GM23248 (cell line): ENCODE results near the gene BRD1. TPM values are rescaled to one million over a fixed set of nuclear protein-coding genes. Genes with fewer than 3 reads are reported as not detected.

ENCODE experiments used
- DNase-seq: peaks from one replicate; pipeline ENCODE4 v3.0.0-alpha.2; 2015
- H2AFZ ChIP-seq: fragments of 200-600 bp; sonication (generic); 2 replicates; pipeline ENCODE4 v1.6.1; 2016; ENCODE audit warnings: antibody characterized with exemption
- H3F3A ChIP-seq: fragments of 200-600 bp; sonication (generic); 2 replicates; pipeline ENCODE4 v1.6.1; 2016; ENCODE audit warnings: mild to moderate bottlenecking, antibody characterized with exemption, mixed run types; ENCODE audit not compliant: insufficient read depth
- H3K27ac ChIP-seq: fragments of 200-600 bp; sonication (generic); 2 replicates; pipeline ENCODE4 v1.5.1; 2016; ENCODE audit warnings: mild to moderate bottlenecking
- H3K27me3 ChIP-seq: fragments of 200-600 bp; sonication (generic); replicated peaks from 2 replicates; pipeline ENCODE4 v1.6.1; 2016; ENCODE audit warnings: mild to moderate bottlenecking; ENCODE audit not compliant: insufficient read depth
- H3K36me3 ChIP-seq: fragments of 200-600 bp; sonication (generic); 2 replicates; pipeline ENCODE4 v1.6.1; 2016; ENCODE audit warnings: low read depth, mild to moderate bottlenecking
- H3K4me1 ChIP-seq: fragments of 200-600 bp; sonication (generic); 2 replicates; pipeline ENCODE4 v1.6.1; 2016; ENCODE audit warnings: mild to moderate bottlenecking; ENCODE audit not compliant: insufficient read depth
- H3K4me2 ChIP-seq: fragments of 200-600 bp; sonication (generic); one replicate; pipeline ENCODE4 v1.6.1; 2016; ENCODE audit warnings: mild to moderate bottlenecking; ENCODE audit not compliant: unreplicated experiment
- H3K4me3 ChIP-seq: fragments of 200-600 bp; sonication (generic); 2 replicates; pipeline ENCODE4 v1.5.1; 2016; ENCODE audit warnings: mild to moderate bottlenecking
- H3K79me2 ChIP-seq: fragments of 200-600 bp; sonication (generic); 2 replicates; pipeline ENCODE4 v1.6.1; 2016; ENCODE audit warnings: mild to moderate bottlenecking; ENCODE audit not compliant: insufficient read depth
- H3K9ac ChIP-seq: fragments of 200-600 bp; sonication (generic); 2 replicates; pipeline ENCODE4 v1.6.1; 2016; ENCODE audit warnings: mild to moderate bottlenecking
- H3K9me2 ChIP-seq: fragments of 200-600 bp; sonication (generic); 2 replicates; pipeline ENCODE4 v1.6.1; 2016; ENCODE audit warnings: mixed run types, mild to moderate bottlenecking, moderate library complexity; ENCODE audit not compliant: insufficient read depth
- H3K9me3 ChIP-seq: fragments of 200-600 bp; sonication (generic); one replicate; pipeline ENCODE4 v1.6.1; 2017; ENCODE audit warnings: low read depth
- H4K20me1 ChIP-seq: fragments of 200-600 bp; sonication (generic); 2 replicates; pipeline ENCODE4 v1.6.0; 2016; ENCODE audit not compliant: insufficient read depth
- EZH2 ChIP-seq: fragments of 200-600 bp; sonication (generic); IDR thresholded peaks from 2 replicates; pipeline ENCODE4 v1.6.1; 2018; ENCODE audit warnings: antibody characterized with exemption, mild to moderate bottlenecking; ENCODE audit not compliant: insufficient read depth, poor library complexity, severe bottlenecking
- EZH2phosphoT487 ChIP-seq: fragments of 200-600 bp; sonication (generic); IDR thresholded peaks from 2 replicates; pipeline ENCODE4 v1.6.1; 2018; ENCODE audit warnings: antibody characterized with exemption, moderate library complexity, mild to moderate bottlenecking, low read depth; ENCODE audit not compliant: insufficient read depth
- WGBS, 2 experiments: methylation state at CpG; one replicate each; pipeline ENCODE4 v1.1.6; 2015 to 2017; ENCODE audit warnings: low lambda C conversion rate in 2 of 2, low coverage in 1 of 2; ENCODE audit errors: missing lambda C conversion rate in 2 of 2; 5-methylcytosine and 5-hydroxymethylcytosine counted together
- in situ Hi-C: fragments of 300-500 bp; cut with MboI; formaldehyde crosslinking; loops from 2 replicates; pipeline ENCODE4 v1.15.0; 2020
- polyA plus RNA-seq: library from polyadenylated mRNA; unstranded; fragments of >200 nt; fragmentation: Nextera tagmentation; extraction: Ambion mirVana; gene quantifications from 2 replicates; pipeline ENCODE4 v1.2.1, GENCODE V29; 2016
- total RNA-seq: library from RNA; depleted of rRNA; stranded (reverse); fragments of >200 nt; shearing (Covaris generic); gene quantifications from 2 replicates; pipeline ENCODE4 v1.2.3, GENCODE V29; 2014

Gene BRD1
- total and polyA plus RNA-seq, 2 experiments from 2014 or later: 4.5 to 23.1 TPM

DNA sequence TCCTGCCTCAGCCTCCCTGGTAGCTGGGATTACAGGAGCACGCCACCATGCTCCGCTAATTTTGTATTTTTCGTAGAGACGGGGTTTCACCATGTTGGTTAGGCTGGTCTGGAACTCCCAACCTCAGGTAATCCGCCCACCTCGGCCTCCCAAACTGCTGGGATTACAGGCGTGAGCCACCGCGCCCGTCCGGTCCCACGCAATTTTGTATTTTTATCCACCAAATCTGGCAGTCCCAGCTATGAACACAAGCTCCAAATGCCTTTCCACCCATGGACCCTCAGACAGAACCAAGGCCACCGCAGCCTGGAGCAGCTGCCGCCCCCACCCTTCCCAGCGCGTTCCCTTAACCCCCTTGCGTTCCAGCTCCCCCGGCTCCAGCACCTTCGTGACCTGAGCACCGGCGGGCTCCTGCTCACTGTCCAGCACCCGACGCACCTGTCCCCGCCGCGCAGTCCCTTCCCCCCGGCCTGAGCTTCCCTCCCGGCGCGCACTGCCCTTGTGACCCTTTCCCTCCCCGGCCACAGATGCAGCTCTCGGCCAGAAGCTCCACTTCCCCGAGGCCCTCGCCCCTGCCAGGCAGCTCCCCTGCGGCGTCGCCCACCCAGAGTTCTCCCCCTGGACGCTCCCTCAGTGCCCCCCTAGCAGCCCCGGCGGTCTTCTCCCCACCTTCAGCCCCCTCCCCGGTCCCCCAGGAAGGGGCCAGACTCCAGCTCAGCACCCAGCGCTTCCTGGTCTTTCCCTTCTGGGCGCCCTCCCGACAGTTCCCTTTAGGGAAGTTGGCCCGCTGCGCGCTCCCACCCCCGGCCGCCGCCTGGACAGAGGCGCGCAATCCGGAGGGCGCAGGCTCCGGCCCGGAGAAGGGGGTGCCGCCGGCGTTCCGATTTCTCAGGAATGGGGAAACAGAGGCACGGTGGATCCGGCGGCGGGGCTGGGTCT is 20.3 kb upstream of the BRD1 start:
- TF ChIP-seq EZH2 (peak; percentile 67), EZH2phosphoT487 (no peak)
- H3K27ac ChIP-seq: no peak overlapping the region
- no peaks in the 10 kb centered on the region for H3K79me2 ChIP-seq
- H3K4me3 ChIP-seq: peak overlapping the region; percentile 51
- in situ Hi-C loops: no loop called here
- no peak overlapping the region for H3K4me2 ChIP-seq
- no peak overlapping the region for H3K9ac ChIP-seq
- H4K20me1 ChIP-seq: no peaks in the 10 kb centered on the region
- no peaks in the 10 kb centered on the region for H3K9me3 ChIP-seq
- H3K27me3 ChIP-seq: peaks cover 31% of the 10 kb centered on the region
- H2AFZ ChIP-seq: 0 out of 2 replicates have a peak overlapping the region, but pooled peaks have one; percentile 5
- H3K36me3 ChIP-seq: no peaks in the 10 kb centered on the region
- no peaks in the 10 kb centered on the region for H3K4me1 ChIP-seq
- DNase-seq: peak; percentile 36
- H3K9me2 ChIP-seq: no peaks in the 10 kb centered on the region
- H3F3A ChIP-seq: no peaks in the 10 kb centered on the region
- WGBS, 2 experiments: 17 to 30% methylated on average over 29 to 63 of the region's 64 CpGs

DNA sequence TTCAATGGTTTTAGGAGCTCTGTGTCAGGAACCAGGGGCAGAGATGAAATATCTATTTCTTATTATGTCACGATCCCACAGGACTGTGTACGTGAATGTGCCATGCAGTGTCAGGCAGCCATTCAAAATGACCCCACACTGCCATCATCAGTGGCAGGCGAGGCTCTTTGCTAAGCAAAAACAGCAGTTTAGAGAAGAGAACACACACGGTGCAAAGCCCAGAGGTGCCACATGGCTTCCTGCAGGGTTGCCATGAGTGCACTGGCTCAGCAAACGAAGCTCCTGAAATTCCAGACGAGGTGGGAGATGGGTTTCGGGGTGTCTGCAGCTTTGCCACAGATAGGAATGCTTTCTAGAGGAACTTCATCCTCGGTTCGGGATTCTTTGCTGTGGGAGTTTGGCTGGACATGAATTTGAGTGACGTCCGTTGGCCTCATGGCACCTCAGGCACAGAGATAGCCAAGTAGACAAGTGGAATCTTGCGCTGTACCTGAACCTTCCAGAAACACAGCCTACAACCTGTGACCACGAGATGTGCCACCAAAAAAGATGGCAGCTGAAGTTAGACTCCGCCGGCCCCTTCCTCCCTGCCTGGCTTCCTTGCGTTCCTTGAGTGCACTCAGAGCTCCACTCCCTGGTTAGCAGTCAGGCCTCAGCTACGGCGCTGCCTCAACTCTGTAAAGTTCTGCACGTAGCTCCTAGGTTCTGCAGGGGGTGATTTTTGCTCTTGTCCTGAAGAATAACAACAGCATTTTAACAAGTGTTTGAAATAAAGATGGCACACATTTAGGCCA is 18.2 kb upstream of the BRD1 start:
- TF ChIP-seq EZH2phosphoT487 (no peak), EZH2 (no peak)
- no peaks in the 10 kb centered on the region for H3F3A ChIP-seq
- H3K9me3 ChIP-seq: no peaks in the 10 kb centered on the region
- no peaks in the 10 kb centered on the region for H3K4me1 ChIP-seq
- H2AFZ ChIP-seq: no peak overlapping the region
- H4K20me1 ChIP-seq: no peaks in the 10 kb centered on the region
- peaks cover 31% of the 10 kb centered on the region for H3K27me3 ChIP-seq
- H3K4me2 ChIP-seq: no peak overlapping the region
- no peak overlapping the region for H3K27ac ChIP-seq
- H3K9ac ChIP-seq: no peak overlapping the region
- H3K79me2 ChIP-seq: no peaks in the 10 kb centered on the region
- no peaks in the 10 kb centered on the region for H3K36me3 ChIP-seq
- H3K4me3 ChIP-seq: no peak overlapping the region
- in situ Hi-C loops: no loop called here
- 79% methylated on average over 18 to 19 of the region's 19 CpGs for WGBS, 2 experiments
- H3K9me2 ChIP-seq: no peaks in the 10 kb centered on the region
- DNase-seq: no peak

DNA sequence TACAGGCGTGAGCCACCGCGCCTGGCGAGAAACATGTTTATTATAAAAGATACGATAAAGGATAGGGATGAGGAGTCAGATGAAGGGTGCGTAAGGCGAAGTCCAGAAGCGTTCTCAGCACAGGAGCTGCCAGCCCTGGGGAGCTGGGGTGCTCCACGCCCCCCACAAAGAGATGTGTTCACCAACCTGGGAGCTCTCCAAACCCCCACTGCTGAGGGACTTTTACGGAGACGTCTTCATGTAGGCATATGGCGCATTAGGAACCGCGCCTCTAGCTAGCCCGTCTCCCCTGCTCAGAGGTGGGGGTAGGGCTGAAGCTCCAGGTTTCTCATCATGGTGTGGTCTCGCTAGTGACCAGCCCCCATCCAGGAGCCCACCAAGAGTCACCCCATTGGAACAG is 17.6 kb upstream of the BRD1 start:
- Histone ChIP-seq H3K27ac (no peak overlapping the region), H3K27me3 (peaks cover 31% of the 10 kb centered on the region), H2AFZ (no peak overlapping the region), H3K36me3 (no peaks in the 10 kb centered on the region), H3K4me3 (no peak overlapping the region), H3K4me1 (no peaks in the 10 kb centered on the region), H4K20me1 (no peaks in the 10 kb centered on the region), H3K9me2 (no peaks in the 10 kb centered on the region), H3K9ac (no peak overlapping the region), H3K79me2 (no peaks in the 10 kb centered on the region), H3K4me2 (no peak overlapping the region), H3F3A (no peaks in the 10 kb centered on the region), H3K9me3 (no peaks in the 10 kb centered on the region)
- in situ Hi-C loops: no loop called here
- WGBS, 2 experiments: 80 to 84% methylated on average over 16 of the region's 16 CpGs
- no peak for DNase-seq
- TF ChIP-seq EZH2 (no peak), EZH2phosphoT487 (no peak)
